ENCODE data around the gene CHPT1.

DNA sequence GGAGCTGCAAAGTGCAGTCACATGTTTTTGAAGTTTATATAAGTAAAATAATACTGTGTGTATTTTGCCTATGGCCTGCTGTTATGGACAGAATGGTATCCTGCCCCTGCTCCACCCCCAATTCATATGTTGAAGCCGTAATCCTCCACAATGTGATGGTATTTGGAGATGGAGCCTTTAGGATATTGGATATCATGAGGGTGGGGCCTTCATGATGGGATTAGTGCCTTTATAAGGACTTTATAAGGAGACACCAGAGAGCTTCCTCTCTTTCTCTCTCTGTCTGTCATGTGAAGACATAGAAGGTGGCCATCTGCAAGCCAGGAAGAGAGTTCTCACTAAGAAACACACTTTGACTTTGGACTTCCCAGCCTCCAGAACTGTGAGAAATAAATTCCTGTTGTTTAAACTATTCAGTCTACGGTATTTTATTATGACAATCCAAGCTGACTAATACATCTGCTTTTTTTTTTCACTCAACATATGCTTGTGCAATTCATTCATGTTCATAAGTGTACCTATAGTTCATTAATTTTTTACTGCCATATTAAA, 3.1 kb upstream of the CHPT1 start:
- TF ChIP-seq, protein P1, sequence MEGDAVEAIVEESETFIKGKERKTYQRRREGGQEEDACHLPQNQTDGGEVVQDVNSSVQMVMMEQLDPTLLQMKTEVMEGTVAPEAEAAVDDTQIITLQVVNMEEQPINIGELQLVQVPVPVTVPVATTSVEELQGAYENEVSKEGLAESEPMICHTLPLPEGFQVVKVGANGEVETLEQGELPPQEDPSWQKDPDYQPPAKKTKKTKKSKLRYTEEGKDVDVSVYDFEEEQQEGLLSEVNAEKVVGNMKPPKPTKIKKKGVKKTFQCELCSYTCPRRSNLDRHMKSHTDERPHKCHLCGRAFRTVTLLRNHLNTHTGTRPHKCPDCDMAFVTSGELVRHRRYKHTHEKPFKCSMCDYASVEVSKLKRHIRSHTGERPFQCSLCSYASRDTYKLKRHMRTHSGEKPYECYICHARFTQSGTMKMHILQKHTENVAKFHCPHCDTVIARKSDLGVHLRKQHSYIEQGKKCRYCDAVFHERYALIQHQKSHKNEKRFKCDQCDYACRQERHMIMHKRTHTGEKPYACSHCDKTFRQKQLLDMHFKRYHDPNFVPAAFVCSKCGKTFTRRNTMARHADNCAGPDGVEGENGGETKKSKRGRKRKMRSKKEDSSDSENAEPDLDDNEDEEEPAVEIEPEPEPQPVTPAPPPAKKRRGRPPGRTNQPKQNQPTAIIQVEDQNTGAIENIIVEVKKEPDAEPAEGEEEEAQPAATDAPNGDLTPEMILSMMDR (IDR thresholded peaks at IDR 0.05; ENCODE audit: insufficient read depth, low read length) = no peak
- TF ChIP-seq POLR2AphosphoS5 (IDR thresholded peaks at IDR 0.05; ENCODE audit: low read depth) = no peak
- no peak for TF ChIP-seq GABPA (IDR thresholded peaks at IDR 0.05; ENCODE audit: low read depth)
- TF ChIP-seq, protein P2, sequence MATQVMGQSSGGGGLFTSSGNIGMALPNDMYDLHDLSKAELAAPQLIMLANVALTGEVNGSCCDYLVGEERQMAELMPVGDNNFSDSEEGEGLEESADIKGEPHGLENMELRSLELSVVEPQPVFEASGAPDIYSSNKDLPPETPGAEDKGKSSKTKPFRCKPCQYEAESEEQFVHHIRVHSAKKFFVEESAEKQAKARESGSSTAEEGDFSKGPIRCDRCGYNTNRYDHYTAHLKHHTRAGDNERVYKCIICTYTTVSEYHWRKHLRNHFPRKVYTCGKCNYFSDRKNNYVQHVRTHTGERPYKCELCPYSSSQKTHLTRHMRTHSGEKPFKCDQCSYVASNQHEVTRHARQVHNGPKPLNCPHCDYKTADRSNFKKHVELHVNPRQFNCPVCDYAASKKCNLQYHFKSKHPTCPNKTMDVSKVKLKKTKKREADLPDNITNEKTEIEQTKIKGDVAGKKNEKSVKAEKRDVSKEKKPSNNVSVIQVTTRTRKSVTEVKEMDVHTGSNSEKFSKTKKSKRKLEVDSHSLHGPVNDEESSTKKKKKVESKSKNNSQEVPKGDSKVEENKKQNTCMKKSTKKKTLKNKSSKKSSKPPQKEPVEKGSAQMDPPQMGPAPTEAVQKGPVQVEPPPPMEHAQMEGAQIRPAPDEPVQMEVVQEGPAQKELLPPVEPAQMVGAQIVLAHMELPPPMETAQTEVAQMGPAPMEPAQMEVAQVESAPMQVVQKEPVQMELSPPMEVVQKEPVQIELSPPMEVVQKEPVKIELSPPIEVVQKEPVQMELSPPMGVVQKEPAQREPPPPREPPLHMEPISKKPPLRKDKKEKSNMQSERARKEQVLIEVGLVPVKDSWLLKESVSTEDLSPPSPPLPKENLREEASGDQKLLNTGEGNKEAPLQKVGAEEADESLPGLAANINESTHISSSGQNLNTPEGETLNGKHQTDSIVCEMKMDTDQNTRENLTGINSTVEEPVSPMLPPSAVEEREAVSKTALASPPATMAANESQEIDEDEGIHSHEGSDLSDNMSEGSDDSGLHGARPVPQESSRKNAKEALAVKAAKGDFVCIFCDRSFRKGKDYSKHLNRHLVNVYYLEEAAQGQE (IDR thresholded peaks at IDR 0.05; ENCODE audit: insufficient replicate concordance, low read depth) = no peak
- no peak for TF ChIP-seq SPI1 (IDR thresholded peaks at IDR 0.05; ENCODE audit: borderline replicate concordance, low read depth)
